Measurements from ENCODE around the gene TP73.

Gene TP73

DNA sequence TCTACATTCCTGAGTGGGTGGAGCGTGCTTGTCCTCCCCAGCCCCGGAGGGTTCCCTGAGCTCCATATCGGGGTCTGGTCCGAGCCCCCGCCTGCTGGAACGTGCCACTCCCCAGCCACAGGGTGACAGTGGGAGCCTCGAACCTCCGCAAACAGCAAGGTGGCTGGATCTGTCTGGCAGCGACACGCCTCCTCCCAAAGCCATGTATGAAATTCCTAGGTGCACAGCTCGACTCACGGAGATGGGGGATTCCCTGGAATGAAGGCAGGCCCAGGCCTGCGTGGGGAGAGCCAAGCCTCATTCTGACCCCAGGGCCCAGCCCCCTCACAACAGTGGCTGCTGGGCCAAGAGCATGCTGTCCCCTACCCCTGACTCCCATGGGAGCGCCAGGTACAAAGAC, 32.9 kb downstream of the TP73 start:
- no peak for DNase-seq

DNA sequence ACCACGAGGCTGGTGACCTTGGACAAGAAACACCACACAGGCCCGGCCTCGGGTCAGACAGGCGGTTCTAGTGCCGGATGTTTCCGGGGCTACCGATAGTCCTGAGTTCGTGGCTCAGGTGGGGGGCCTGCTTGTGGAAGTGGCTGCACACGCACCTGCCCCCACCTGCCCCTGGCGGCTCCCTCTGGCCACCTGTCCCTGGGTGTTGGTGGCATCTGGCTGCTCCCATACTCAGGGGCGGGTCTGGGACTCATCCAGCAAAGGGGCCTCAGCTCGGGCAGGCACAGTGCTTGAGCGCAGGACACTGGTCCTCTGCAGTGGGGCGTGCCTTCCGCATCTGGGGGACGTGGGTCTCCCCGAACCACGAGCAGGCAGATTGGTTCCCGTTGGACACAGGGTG, 33.6 kb downstream of the TP73 start:
- no peak for DNase-seq

DNA sequence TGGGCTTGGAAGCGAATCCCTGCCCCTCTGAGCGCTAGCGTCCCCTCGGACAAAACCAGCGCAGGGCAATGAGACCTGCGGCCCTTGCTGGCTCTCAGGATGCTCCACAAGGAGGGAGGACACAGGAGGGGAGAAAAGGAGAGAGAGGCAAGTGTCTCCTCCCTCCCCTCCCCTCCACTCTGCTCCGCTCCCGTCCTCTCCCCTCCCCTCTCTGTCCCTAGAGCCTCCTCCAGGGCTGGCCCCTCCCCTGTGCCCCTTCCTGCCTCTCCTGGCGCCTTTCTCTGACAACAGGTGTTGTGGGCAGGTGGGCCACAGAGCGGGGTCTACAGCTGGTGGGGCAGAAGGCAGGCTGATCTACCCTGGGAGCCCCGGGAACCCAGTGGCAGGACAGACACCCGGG, 35.2 kb downstream of the TP73 start:
- no peak for DNase-seq

DNA sequence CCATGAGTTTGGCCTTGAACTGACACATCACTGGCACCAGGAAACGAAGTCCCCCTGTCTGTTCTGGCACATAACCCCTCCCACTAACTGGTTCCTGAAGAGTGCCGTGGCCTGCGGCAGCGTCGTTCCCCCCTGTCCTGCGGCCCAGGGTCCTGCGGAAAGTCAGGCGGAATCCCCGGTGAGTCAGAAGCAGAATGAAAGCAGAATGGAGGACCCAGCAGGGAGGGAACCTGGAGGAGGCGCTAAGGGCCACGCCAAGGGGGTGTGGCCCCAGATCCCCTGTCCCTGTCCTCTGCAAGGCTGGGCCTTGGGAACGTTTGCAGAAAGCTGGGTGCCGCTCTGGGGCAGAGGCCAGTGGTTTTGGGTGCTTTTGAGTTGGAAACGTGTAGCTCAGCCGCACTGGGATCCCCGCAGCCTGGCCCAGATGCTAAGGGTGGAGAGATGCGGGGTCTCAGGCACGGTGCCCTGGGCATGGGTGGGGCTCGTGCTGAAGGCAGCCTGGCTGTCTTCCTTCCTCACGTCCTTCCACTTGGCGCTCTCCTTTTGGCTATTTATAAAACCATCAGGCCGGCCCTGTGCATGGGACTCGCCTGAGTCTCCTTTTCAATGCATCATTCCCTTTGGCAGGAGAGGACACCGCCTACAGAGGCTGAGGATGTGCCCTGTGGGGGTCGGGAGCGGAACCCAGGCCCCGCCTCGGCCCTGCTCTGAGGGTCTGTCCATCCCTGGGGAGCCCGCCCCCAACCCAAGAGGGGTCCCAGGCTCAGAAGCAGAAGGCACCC, 36.2 kb downstream of the TP73 start:
- no peak for DNase-seq

DNA sequence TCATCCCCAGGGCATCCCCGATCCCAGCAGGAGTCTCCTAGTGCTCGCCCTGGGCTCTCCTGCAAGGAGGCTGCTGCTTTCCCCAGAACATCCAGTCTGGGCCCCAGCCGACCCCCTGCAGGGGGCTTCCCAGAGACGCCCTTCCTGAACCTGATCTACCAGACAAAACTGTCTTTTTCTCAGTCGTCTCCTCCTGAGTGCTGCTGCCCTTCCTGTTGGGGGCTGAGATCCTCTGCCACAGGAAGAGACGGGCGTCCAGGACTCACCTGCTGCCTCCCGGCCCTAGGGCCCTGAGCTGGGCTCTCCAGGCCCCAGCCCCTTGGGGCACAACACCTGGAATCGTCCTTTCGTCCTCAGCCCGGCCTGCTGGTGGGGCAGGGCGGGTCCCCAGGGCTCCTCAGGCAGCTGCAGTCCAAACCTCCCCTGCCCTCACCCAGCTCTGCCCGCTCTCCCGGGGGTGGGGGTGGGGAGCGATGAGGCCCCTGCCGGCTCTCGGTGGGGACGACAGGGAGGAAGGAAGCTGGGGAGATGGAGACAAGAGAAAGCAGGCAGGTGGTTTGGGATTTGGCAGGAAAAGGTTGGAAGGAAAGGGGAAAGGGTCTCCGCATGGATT, 36.9 kb downstream of the TP73 start:
- DNase-seq, result no peak

DNA sequence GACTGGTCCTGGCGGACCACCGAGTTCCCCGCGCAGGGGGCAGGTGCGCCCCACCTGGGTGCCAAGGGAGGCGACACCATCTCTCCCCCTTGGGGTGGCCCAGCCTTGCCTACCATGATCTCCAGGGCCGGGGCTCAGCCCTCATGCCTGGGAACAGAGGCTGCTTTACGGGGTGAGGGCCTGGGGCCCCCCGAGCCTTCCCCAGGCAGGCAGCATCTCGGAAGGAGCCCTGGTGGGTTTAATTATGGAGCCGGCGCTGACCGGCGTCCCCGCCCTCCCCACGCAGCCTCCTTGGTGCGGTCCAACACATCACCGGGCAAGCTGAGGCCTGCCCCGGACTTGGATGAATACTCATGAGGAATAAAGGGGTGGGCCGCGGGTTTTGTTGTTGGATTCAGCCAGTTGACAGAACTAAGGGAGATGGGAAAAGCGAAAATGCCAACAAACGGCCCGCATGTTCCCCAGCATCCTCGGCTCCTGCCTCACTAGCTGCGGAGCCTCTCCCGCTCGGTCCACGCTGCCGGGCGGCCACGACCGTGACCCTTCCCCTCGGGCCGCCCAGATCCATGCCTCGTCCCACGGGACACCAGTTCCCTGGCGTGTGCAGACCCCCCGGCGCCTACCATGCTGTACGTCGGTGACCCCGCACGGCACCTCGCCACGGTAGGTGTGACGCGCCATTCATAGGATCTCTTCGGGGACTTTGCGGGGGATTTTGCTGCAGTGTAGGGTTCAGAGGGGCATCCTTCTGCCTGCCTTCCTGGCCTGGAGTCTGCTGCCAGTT, 38.2 kb downstream of the TP73 start:
- DNase-seq, result no peak

DNA sequence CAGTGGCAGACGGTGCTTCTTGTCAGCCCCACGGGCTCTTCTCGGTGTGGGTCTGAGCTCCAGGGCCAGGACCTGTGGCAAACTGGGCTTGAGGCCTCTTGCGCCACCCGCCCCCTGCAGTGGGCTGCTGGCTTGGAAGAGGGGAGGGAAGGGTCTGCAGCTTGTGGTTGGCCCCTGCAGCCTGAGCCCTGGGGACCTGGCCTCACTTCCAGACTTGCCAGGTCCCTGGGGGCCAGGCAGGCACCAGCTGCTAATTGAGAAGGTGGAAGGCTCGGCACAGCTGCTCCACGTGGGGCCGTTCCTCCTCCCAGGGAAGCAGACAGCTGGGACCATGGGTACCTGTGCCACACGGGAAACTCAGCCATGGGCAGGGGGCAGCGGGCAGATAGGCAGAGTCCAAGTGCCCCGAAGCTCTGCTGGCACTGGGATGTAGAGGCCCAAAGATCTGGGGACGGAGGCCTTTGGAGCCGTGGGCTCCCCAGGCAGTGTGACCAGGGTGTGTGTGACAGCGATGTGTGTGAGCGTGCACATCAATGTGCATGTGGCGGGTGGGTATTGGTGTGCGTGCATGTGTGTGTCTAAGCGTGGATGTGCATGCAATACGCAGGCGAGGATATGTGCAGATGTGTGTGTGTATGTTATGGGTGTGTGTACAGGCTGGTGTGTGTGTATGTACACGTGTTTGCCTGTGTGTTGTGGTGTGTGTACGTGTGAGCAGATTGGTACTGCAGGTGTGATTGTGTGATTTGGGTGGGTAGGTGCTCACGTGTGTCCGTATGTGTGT, 39.3 kb downstream of the TP73 start:
- no peak for DNase-seq

DNA sequence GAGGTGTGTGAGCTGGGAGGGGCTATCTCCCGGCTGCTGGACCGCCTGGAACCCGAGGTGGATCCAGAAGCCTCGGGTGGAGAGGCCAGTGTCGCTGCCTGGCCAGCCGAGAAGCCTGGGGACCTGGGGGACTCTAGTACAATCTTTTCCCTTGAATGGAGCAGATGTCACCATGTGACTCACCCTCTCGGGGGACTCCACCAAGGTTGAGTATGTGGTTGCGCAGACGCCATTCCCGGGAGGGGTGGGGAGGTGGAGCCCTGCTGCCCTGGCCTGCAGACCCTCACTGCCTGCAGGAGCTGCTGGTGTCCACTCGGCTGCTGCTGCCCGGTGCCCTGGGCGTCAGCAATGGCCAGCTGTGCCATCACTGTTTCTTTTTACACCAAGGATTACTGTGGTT, 40.3 kb downstream of the TP73 start:
- DNase-seq, result no peak

DNA sequence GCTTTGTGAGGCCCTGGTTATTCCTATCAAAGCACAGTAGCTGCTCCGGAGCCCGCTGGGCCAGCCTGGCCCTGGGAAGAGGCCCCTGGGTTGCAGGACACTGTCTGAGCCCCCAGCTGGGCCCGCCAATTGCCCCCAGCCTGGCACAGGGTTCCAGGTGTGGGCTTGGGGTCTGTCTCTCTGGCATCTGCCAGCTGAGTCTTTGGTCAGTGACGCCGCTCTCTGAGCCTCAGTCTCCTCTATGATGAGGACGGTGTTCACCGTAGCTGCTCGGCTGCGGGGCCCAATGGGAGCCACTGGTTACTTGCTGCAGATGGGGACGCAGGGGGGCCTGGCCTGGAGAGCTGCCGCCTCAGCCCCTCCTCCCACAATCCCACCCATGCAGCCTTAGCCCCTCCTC, 41.0 kb downstream of the TP73 start:
- DNase-seq, result no peak

DNA sequence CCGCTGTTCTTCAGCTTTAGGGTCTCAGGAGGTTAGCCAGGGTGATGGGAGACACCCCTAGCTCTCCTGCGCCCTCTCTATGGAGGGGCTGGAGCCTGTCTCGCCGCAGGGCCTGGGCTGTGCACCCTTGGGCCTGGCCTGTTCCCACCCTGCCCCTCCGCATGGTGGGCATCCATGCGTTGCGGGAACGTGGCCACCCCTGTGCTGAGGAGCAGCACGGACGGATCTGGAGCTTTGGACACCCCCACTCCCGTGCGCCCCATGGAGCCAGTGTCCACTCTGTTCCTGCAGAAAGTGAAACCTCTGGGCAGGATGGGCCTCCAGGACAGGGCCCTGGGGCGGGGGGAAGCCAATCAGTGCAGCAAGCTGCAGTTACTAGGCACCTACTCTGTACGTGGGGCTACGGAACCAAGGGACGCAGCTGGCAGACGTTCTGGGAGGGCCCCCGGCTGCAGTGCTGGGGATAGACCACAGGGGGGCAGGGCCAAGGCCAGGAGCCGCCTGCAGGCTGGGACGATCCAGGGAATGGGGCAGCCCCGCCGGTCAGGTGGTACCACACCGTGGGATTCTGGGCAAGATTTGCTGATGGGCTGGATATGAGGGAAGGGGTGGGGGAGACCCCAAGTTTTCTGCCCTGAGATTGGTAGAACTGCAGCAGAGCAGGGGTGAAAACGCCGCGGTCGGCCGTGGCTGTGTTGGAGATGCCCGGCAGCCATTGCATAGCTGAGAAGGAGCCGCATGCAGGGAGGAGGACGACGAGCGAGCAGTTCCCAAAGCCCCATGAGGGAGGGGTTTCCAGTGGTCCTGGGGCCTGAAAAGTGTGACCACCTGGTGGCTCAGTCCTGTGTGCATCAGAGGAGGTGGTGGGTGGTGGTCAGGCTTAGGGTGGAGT, 43.3 kb downstream of the TP73 start:
- peak in 36 of 56 donors; percentile 6 to 69 (median 34) for DNase-seq

DNA sequence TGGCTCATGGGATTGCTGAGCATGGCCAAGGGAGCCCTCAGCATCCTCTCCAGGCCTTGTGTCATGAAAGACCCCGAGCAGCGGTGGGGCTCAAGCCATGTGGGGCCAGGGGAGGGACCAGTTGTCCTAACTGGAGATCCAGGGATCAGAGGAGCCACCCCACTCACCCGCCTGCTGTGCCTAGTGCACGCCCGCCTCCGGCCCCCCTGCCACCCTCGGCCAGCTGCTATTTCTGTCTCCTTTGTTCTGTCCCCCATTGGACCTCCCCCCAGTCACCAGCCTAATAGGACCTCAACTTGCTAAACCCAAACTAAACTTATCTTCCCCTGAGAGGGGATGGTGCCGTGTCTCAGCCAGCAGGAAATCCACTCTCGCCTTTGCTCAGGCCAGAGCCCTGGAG, 44.4 kb downstream of the TP73 start:
- no peak for DNase-seq

DNA sequence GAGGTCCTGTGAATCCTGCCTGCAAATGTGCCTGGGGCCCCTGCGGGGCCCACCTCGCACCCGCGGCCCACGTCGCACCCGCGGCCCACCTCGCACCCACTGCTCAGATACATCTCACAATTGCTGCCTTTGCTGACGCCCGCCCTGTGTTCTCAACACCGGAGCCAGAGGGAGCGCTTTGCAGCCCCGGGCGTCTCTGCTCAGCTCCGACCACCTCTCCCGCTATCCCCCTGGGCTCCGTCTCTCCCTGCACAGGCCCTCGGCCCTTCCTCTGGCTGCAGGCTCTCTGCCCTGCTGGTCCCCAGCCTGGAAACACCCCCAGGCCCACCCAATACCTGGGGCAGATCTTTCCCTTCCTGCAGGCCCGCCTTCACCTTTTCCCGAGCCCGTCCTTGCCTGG, 44.8 kb downstream of the TP73 start:
- DNase-seq, result no peak

DNA sequence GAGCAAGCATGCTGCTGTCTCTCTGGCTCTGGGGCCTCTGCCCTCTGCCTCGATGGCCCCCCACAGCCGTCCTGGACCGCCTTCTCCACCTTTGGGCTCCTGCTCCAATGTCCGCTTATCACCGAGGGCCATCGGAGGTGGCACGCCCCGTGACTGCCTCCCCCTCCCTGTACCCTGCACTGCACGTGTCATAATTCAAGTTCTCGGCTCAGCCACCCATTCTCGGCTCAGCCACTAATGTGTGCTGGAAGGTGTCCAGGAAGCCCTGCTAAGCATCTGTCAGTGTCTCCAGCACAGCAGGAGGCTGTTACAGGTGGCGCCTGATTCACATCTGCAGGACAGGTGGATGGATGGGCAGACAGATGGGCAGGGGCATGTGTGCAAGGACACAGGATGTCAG, 45.5 kb downstream of the TP73 start:
- DNase-seq, result peak in 1 of 56 donors; percentile 37

DNA sequence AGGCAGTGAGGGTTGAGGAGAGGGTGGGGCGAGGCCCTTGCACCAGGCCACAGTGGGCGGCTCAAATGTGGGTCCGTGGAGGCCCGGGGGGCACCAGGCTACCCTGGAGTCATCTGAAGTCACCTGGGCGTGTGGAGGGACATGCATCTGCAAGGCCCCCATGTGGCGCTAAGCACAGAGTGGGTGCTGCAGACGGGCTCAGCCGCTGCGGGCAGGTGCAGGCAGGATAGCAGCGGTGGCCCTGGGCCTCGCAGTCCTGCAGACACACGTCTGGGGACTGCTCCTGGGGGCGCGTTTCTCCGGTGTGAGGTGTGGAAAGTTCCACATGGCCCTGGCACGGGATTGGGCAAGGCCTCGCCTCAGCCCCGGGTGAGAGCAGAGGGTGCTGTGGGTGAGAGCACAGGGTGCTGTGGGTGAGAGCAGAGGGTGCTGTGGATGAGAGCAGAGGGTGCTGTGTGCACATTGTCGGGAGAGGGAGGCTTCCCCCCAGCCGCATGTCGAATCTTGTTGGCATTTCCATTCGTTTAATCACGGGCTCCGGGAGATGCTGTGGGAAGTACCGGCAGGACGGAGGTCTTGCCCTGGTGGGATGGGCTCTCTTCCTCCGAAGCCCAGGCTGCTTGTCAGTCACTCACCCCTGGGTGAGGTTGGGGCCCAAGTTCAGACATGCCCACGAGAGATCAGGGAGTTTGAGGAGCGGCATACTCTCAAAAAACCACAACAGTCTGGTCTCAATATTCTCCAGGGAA, 46.5 kb downstream of the TP73 start:
- no peak for DNase-seq

DNA sequence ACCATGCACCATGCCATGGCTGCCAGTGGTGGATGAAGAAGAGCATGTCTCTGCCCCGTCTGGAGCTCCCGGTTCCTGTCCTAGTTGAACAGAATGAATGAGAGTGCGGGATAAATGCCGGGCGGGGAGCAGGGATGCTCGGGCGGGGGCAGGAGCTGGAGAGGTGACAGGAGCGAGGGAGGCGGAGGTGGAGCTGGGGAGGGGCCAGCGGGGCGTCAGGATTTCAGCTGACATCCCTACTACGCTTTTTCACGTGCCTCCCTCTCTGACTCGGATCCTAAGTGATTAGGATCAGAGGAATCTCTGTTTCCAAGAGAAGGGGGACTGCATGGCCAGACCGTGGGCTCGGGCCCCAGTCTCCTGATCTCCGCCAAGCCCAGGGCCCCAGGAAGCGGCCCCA, 47.3 kb downstream of the TP73 start:
- DNase-seq, result no peak

DNA sequence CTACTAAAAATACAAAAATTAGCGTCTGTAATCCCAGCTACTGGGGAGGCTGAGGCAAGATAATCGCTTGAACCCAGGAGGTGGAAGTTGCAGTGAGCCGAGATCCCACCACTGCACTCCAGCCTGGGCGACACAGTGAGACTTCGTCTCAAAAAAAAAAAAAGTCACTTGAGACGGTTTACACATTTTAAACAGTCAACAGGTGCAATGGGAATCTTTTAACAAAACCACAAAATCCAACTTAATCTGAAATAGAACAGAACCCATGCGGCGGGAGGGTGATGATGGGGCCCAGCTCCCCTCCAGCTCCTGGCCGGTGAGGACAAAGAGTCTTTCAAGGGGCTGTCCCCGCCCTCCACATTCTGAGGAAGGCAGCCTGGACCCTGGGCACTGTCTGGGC, 48.3 kb downstream of the TP73 start:
- DNase-seq, result no peak

DNA sequence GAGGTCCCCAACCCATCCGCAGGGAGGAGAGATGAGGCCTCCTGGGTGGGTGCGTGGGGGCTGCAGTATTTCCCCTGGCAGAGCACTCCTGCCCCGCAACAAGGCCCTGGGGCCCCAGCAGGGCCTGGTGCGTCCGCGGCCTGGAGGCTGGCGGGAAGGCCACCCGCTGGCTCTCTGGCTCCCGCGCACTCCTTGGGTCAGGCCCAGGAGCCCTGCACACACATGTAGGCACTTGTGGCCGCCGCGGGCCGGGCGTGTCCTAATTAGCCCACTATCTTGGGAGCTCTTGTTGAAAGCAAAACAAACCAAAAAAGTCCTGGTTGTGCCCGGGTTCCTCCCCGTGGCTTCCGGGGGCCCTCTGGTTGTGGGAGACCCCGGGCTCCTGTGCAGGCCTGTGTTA, 50.2 kb downstream of the TP73 start:
- DNase-seq, result no peak

DNA sequence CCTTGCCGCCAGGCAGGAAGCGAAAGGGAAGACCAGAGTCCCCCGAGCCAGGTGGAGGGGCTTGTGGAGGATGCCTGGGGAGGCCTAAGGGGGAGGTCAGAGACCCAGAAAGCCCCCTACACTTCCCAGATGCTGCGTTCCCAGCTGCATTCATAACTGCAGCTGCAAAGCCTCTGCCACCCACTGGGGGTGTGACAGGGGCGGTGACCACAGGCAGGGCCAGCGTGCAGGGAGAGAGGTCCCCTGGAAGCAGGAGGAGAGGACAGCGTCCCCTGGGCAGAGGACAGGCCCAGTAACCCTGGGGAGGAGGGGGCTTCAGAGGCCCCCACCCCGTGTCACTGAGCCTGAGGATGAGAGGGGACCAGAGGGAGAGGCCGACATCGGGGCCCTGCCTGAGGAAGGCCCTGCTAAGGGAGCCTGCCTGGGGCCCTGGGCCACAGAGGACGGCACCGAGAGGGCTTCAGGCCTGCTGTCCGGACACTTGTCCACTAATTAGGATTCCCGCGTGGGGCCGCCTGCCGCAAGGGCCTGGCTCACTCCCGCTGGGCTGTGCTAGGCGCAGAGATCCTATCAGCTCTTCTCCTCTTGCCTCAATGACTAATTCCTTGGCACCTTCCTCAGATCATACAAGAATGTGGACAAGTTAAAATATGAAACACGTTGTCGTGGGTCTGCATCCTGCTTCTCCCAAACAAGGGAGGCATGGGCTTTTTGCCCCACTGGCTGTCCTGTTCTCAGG, 50.8 kb downstream of the TP73 start:
- no peak for DNase-seq

DNA sequence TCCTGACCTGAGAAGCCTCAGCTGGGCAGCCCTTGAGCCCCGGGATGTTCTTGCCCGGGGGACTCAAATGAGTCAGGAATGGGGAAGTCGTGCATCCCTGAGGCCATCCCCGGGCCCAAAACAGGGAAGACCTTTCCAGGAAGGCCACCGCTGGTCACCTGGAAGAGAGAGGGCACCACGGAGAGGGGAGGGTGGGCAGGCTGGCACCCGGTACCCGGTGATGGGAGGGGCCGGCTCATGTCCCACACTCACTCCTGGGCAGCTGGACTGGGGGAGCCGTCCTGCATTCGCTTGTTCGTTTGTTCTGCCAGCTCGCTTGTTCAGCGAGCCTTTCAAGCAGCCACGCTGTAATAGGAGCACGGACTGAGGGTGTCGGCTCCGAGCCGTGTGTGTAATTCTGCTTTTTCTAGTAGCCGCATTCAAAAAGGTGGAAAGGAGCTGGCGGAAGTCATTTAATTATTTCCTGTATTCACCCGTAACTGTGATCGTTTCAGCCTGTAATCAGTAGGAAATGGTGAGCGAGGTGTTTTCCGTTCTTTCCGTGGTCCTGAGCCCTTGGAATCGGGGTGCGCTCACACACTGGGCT, 51.6 kb downstream of the TP73 start:
- DNase-seq, result no peak

Measured in amygdala (tissue), 56 donors.